HG03139 (cell line): ENCODE measurements around the gene ZSCAN23.
A peak's percentile ranks its signal among the peaks of the same experiment; 100 is the strongest.
"Not testable (repeated sequence)": the region's sequence is repeated elsewhere in the genome, so short reads cannot be mapped to it uniquely, and the experiment has no call there.

Experiments used
- ATAC-seq: cut with Tn5 transposase; IDR thresholded peaks from one replicate; pipeline ENCODE4 v1.9.1; 2021; ENCODE audit not compliant: unreplicated experiment

ZSCAN23 gene

DNA sequence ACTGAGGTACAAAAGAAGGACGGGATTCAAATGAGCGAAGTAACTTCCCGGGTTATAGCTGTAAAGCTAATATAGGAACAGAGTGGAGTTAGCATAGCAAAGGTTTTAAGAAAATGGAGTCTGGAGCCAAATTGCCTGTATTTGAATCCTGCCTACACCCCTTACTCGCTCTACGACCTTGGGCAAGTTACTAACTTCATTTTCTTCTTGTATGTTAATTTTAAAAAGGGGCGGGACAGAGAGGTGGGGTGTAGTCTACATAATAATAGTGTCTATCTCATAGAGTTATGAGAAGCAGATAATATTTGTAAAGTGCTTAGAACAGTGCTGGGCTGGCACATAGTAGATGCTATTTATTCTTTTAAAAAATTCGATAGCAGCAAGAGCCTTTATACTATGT is 705 bp downstream of the ZSCAN23 start:
- no peak for ATAC-seq

DNA sequence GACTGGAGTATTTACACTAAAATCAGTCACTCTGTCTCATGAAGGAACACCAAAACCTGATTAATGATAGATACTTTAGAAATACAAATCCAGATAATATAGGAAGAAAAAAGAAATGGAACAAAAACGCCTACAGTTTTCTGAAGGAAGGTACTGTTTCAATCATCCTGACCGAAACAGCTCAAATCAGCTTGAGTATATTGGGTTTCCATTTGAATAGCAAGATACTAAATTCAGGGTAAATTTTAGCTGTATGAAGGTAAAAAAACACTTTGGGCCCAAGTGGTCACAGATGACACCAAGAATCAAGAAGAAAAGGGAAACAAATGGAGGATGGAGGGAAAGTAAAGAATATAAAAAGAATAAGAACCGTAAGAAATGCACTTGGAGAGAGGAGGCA is 6.9 kb downstream of the ZSCAN23 start:
- no peak for ATAC-seq

DNA sequence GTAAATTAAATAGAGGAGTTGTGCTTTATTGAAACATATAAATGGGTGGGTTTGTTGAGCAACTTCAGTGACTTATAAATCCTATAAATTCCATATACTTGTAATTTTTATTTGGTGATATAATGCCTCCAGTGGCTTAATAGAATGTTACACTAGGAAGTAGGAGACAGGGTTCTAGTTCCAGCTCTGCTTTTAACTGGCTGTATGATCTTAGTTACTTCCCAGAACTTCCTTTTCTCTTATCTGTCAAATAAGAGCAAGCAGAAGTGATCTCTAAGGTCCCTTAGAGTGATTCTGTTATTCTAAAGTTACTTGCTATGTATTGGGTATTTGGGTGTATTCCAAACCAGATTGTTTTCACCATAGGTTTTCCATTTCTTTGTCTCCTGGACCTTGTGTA is 10.2 kb downstream of the ZSCAN23 start:
- ATAC-seq, result no peak

DNA sequence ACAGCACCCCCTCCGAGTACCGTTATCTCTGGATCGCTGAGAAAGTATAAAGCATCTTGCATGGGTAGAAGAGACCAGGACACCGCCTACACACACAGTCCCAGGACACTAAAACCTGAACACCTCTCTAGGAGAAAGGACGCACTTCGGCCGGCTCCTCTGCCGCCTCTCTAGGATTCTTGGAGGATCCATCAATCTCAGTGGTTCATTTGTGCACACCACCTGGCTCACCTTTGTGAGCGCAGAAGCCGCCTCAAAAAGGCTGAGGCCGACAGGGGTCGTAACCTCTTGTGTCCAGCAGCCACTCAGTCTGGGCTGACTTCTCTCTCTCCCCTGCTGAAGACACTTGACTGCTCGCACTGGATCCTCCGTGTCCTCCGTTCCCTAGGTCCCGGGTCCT is 13.5 kb downstream of the ZSCAN23 start:
- ATAC-seq, result no peak

DNA sequence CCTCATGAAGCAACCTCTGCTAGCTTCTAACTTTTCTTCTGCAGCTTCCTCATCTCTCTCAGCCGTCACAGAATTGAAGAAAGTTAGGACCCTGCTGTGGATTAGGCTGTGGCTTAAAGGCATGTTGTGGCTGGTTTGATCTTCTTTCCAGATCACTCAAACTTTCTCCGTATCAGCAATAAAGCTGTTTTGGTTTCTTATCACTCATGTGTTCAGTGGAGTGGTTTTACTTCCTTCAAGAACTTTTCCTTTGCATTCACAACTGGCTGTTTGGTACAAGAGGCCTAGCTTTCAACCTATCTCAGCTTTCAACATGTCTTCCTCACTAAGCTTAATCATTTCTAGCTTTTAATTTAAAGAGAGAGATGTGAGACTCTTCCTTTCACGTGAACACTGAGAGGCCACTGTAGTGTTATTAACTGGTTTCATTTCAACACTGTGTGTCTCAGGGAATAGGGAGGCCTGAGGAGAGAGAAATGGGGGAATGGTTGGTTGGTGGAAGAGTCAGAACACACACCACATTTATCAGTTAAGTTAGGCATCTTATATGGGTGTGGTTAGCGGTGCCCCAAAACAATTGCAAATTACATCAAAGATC is 17.2 kb downstream of the ZSCAN23 start:
- no peak for ATAC-seq

DNA sequence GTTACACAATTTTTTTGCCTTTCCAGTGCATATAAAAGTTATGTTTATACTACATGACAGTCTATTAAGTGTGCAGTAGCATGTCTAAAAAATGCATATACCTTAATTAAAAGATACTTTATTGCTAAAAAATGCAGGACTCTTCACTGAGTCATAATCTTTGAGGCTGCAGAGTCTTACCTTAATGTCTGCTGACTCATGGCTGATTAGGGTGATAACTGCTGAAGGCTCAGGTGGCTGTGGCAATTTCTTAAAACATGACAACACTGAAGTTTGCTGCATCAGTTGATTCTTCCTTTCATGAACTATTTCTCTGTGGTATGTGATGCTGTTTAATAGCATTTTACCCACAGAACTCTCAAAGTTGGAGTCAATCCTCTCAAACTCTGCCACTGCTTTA is 19.1 kb downstream of the ZSCAN23 start:
- ATAC-seq, result no peak

DNA sequence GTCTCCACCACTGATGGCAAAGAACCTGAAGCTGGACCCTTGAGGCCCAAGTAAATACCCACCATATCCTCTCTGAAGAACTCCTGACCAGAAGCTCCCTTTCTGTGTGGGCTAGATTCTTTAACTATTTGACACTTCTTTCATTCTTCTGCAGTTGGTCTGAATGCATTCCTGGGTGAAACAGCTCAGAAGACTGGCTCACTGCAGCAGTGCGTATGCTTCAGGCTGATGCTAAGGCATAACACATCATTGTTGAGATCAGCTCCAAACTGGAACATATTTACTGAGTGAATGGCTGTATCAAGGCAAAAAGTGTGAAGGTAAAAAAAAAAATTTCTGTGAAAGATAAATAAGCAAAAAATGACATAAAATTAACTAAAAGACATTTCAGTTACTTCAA is 19.7 kb downstream of the ZSCAN23 start:
- no peak for ATAC-seq

DNA sequence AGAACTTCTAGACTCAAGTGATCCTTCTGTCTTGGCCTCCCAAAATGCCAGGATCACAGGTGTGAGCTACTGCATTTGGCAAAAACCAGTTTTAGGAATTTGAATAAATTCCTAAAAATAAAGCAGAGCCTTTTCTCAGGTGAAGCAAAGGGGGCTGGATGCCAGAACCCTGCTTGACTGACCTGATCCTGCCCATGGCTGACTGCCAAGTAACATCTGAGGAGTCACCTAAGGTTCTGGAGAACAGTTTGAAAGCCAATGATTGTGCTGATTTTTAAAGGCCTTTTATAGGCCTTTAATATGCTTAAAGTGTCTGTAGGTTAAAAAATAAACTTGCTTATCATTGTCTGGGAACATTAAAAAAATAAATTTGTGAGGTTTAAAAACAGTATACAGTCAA is 29.6 kb downstream of the ZSCAN23 start:
- no peak for ATAC-seq

DNA sequence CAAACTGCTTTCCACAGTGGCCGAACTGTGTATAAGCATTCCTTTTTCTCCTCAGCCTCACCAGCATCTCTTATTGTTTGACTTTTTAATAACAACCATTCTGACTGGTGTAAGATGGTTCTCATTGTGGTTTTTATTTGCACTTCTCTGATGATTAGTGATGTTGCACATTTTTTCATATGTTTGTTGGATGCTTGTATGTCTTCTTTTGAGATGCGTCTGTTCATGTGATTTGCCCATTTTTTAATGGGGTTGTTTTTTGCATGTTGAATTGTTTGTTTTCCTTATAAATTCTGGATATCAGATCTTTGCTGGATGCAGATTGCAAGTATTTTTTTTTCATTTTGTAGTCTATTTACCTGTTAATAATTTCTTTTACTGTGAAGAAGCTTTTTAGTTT is 32.5 kb downstream of the ZSCAN23 start:
- ATAC-seq, result no peak

DNA sequence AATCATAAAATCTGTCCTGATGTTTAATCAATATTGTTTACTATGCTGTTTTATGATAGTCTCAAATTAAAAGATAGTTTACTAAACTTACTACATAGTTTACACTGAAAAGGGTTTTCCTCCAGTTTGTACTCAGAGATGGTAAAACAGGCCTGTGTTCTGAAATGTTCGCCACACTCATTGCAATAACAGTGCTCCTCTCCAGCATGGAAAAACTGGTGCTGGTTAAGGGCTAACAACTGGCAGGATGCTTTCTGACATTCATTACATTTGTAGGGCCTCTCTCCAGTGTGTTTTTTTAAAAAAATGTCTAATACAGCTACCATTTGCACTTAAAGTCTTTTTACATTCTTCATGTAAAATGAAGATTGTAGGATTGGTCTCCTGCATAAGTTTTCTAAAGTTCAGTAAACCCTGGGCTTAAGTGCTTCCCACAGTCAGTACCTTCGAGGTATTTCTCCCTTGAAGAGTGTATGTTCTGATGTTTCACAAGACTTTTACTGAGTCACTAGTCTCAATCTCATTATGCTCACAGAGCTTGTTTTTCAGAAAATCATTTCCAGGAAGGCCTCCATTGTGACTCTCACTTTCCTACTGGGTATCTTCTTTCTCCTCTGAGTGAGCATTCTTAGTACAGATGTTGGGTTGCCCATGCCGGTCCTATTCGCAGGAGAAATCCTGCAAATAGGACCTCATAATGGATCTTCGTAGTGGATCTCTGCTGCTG is 35.1 kb downstream of the ZSCAN23 start:
- ATAC-seq, result no peak

DNA sequence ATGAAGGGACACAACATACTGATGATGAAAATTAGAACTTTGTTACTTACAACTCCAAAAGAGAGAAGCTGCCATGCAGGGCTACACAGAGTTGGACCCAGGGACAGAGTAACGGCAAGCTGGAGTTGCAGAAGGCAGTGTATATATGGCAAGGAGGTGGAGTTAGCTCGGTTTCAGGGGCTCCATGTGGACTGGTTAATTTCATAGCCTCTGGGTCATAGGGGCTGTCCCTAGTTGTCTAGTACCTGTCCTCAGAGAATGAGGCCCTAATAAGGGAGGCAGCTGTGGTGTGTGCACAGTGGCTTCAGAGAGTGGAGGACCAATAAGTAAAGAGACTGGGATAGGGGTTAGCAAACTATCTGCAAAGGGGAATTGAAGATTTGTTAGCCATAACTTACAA is 35.9 kb downstream of the ZSCAN23 start:
- ATAC-seq, result no peak

DNA sequence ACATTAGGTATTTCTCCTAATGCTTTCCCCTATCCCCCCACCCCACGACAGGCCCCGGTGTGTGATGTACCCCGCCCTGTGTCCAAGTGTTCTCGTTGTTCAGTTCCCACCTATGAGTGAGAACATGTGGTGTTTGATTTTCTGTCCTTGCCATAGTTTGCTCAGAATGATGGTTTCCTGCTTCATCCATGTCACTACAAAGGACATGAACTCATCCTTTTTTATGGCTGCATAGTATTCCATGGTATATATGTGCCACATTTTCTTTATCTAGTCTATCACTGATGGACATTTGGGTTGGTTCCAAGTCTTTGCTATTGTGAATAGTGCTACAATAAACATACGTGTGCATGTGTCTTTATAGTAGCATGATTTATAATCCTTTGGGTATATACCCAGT is 39.4 kb downstream of the ZSCAN23 start:
- ATAC-seq, result not testable (repeated sequence)

DNA sequence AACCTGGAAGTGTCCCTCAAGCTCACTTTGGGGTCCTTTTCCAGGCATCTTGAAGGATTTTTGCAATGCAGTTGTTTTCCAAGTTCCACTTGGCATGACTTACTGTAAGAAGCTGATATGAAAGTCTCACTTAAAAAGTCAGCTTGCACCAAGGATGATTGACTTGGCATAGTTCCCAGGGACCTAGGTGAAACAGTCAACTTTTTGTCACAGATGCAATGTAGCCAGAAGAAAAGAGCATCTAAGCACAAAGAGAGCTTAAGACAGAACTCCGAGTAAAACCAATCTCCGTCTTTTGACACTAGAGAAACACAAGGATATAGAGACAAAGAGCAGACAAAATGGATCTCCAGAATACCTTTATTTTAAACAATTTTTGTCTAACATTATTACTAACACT is 41.1 kb downstream of the ZSCAN23 start:
- ATAC-seq, result no peak

DNA sequence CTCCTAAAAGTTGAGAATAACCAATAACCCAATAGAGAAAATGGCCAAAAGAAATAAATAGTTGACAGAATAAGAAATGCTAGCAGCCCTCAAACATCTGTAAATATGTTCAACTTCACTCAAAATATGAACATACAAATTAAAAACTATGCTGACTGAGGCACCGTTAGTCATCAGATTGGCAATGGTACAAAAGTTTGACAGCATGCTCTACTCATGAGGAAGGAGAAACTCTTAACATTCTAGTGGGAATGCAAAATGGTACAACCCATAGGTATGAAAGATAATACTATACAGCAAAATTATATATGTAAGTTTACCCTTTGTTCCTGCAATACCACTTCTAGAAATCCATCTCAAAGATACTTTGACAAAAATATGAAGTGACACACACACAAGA is 42.1 kb downstream of the ZSCAN23 start:
- ATAC-seq, result no peak

DNA sequence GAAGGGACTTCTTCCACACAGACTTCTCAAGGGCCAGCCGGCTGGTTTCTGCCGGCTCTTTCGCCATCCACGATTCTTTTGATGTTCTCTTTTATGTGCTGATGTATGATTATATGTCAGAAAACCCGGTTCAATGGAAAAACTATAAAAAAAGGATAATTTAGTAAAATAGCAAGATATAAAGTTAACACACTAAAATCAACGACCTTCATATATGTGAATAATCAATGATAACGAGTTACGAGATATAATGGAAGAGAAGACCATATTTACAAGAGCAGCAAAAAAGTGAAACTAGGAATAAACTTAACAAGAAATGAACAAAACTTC is 43.2 kb downstream of the ZSCAN23 start:
- ATAC-seq, result no peak

DNA sequence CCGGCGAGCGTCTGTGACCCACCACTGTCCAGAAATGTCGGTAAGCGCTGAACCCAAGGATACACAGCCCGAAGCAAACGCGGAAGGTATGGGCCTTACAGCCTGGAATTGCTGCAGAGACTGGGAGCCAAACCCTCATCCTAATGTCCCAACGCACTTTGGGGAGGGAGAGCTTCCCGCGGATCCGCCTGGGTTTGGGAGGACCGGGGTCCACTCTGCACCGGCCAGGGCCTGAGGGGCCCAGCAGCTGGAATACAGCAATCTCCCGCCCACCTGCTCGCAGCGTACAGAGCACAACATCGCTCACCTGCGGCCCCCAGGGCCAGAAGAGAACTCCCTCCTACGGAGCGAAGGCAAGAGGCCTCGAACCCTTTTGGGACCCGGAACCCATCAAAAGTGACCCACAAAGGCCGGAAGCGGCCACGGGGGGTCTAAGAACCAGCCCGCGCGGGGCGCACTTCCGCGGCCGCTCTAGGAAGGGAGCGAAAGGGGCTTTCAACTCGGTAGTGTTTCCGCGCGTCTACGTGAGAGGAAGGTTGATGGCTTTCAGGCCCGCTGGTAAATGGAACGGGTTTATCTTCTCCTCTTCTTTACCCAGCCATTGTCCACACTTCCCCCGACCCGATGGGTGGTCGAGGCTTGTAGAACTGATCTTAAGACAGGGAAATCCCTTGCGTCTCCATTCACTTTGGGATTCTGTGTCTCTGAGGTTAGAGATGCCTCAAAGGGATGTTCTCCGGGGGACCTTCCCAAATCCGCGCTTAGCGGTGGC is 43.8 kb downstream of the ZSCAN23 start, which contains the start of gene ZSCAN12:
TSS of gene ZSCAN12 (minus strand) at position 398 of the 772 bp plus-strand sequence. CDS start 1,342 bp downstream, outside the sequence.
- peak; percentile 91 for ATAC-seq

DNA sequence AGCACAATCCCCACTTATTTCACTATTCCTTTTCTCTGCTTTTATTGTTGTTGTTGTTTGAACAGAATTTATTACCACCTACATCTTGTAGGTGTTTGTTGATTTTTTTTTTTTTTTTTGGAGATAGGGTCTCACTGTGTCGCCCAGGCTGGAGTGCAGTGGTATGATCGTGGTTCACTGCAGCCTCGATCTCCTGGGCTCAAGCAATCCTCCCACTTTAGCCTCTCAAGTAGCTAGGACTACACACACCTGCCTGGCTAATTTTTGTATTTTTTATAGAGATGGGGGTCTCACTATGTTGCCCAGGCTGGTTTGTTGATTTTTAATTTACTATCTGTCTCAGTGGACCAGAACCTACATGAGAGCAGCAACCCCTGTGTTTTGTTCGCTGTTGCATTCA is 47.4 kb downstream of the ZSCAN23 start:
- ATAC-seq, result no peak

DNA sequence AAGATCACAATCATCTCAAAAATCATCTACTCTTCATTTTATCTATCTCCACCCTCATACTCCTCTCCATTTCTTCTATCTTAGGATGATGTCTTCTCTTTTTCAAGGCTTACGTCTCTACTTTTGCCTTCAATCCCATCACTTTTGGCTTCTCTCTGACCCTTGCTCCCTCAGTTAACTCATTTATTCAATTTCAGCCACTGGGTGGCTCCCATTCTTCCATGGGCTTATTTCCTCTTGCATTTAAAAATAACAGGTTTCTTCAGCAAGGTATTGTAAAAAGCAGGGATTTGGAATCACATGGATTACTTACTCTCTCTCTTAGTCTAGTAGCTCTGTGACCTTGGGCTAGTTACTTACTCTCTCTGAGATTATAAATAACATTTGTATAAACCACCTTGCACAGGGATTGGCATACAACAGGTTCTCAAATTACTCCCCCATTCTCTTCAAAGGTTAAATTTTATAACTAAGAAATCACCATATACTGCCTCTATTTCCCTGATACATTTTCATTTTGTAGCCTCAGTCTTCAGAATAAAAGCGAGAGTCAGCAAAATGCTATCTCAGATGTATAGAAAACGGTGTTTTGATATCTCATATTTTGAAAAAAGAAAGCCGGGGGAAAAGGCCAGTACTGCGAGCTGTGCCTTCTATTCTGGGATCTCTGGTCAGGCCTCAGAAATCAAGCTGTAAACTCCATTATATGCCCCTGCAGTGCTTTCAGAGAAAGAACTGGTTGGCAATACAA is 49.2 kb downstream of the ZSCAN23 start:
- no peak for ATAC-seq

DNA sequence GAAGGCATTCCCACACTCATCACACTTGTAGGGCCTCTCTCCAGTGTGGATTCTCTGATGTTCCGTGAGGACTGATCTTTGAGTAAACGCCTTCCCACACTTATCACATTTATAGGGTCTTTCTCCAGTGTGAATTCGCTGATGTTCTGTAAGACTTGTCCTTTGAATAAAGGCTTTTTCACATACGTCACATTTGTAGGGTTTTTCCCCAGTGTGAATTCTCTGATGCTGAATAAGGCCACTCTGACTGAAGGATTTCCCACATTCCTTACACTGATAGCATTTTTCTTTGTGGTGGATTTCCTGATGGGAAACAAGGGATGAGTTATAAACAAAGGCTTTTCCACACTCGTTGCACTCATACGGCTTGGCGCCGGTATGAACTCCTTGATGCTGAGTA is 52.6 kb downstream of the ZSCAN23 start:
- ATAC-seq, result no peak

DNA sequence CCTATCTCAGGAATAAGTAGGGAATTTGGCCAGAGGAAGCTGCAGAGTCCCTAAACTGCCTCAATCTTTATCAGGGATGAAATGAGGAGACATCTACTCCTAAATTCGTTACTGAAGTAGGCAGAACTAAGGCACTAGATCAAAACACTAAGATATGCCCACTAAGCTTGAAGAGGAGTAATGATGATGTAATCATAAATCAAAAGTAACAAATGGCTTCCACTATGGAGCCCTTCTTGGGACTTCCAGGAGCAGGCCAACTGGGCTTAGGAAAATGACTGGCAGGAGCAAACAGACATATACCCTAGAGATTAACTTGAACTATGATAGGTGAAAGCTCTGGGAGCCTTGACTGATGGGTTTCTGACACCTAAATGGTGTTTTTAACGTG is 59.2 kb downstream of the ZSCAN23 start:
- no peak for ATAC-seq
